Choroid plexus epithelial cell (primary cell): Measurements from ENCODE around the gene WIZ.

Experiments
- DNase-seq: peaks from one replicate; pipeline ENCODE4 v3.0.0-alpha.2; 2010; ENCODE audit warnings: low read depth
- H3K4me3 ChIP-seq: 2 replicates; pipeline ENCODE4 v1.5.1; 2011; ENCODE audit warnings: low read depth, mild to moderate bottlenecking, control low read depth, low read length, moderate library complexity
- CTCF ChIP-seq: conservative IDR thresholded peaks from 2 replicates; pipeline ENCODE4 v1.5.1; 2011; ENCODE audit warnings: low read depth, mild to moderate bottlenecking, control low read depth, inconsistent platforms, low read length, moderate library complexity

WIZ gene

DNA sequence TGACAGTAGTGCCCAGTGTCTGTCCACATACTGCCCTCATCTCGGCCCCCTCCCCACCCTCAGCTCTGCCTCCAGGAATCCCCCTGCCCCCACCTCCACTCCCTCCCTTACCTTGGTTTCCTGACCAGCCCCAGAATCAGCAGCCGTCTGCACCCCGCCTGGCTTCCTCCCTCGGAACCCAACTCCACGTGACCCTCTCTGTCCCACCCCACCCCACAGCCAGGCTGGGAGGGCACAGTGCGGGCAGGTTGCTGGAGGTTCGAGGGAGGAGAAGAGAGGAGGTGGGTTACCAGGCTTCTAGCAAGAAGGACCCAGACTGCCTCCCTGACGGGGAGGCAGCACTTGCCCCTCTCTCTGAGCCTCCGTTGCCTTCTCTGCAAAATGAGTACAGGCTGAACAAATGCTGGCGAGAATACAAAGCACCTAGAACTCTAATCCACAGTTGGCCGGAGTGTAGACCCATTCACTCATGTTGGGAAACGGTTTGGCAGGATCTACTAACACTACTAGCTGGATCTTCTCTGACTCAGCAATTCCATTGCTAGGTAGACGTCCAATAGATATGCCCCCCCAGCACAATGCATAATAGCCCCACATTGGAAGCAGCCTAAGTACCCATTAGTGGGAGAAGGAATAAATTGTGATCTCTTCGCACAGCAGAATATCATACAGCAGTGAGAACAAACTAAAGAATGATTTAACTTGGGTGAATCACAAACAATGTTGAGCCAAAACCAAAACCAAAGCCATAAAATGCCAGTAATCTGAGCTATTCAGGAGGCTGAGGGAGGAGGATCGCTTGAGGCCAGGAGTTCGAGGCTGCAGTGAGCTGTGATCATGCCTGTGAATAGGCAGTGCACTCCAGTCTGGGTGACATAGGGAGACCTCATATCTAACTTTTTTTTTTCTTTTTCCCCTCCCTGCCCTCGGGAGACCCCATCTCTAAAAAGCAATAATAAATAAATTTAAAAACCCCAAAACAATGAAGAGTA is 14.9 kb upstream of the WIZ start, which contains the start of gene RASAL3:
Gene RASAL3 (minus strand): TSS at position 151 of the 992 bp plus-strand sequence. CDS start 186 bp downstream, outside the sequence.
- no peak for TF ChIP-seq CTCF
- DNase-seq, result no peak
- H3K4me3 ChIP-seq, result no peak within 1 kb of the TSS

DNA sequence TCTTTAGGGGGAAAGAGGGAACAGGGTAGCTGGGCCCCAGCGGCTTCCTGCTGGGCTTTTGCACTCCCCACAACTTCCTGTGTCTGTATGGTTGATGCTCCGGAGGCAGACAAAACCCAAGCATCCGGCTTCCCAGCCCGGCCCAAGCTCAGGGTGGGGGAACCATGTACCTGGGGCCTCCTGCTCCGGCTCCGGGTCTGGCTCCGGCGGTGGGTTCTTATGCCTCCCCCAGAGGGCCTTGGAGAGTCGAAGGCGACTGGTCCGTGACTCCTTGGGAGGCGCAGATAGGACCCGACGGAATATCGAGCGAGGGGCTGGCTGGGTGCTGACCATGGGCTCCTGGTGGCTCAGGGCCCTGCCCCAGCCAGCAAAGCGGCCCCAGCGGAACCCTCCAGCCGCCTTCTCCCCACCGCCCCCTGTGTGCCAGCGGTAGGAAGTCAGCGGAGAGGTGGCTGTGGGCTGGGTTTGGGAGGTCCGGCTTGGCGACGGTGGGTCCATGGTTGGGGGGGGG is 14.2 kb upstream of the WIZ start:
- TF ChIP-seq CTCF, result no peak
- H3K4me3 ChIP-seq, result no peak overlapping the region
- DNase-seq, result no peak

DNA sequence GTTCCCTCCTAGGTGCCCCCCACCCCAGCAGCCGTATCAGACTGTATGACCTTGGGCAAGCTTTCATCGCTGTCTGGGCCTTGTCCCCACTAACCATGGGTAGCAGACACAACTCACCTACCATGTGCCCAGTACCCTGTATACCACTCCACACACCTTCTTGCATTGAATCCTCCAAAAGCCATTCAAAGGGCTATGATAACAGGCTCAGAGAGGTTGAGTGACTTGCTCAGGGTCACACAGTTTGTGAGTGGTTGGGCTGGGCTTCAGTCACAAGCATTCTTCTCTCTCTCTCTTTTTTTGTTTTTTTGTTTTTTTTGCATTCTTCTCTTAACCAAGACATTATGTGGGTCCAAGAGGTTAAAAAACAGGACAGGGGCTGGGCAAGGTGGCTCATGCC is 11.9 kb upstream of the WIZ start:
- no peak for TF ChIP-seq CTCF
- H3K4me3 ChIP-seq, result no peak overlapping the region
- DNase-seq, result no peak

GRCh38 chr19:15457701-15458484 is 8.1 kb upstream of the WIZ start:
- no peak for DNase-seq
- no peak for TF ChIP-seq CTCF
- H3K4me3 ChIP-seq, result no peak overlapping the region

- TF ChIP-seq CTCF, result no peak
- no peak for DNase-seq
- H3K4me3 ChIP-seq, result no peak overlapping the region
Measured at GRCh38 chr19:15456871-15457700, 7.3 kb upstream of the WIZ start.

DNA sequence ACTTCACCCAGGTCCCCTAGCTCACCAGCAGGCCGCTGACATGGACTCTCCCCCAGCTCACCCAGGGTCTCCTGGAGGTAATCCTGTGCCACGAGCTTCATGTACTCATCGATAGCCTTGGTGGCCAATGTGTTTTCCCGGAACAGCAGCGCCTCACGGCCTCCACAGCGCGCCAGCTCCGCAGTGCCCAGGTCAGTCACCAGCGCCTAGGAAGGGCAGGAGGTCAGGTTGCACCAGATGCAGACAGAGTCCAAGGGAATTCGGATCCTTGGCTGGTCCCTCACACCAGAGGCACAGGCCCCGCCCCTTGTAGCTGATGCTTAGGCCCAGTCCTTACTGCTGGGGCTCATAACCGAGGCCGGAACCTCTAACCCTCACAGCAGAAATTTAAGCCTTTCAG is 6.7 kb upstream of the WIZ start:
- TF ChIP-seq CTCF, result no peak
- no peak for DNase-seq
- no peak overlapping the region for H3K4me3 ChIP-seq
